ENCODE measurements around the gene OCIAD2.

OCIAD2 gene, protein sequence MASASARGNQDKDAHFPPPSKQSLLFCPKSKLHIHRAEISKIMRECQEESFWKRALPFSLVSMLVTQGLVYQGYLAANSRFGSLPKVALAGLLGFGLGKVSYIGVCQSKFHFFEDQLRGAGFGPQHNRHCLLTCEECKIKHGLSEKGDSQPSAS

DNA sequence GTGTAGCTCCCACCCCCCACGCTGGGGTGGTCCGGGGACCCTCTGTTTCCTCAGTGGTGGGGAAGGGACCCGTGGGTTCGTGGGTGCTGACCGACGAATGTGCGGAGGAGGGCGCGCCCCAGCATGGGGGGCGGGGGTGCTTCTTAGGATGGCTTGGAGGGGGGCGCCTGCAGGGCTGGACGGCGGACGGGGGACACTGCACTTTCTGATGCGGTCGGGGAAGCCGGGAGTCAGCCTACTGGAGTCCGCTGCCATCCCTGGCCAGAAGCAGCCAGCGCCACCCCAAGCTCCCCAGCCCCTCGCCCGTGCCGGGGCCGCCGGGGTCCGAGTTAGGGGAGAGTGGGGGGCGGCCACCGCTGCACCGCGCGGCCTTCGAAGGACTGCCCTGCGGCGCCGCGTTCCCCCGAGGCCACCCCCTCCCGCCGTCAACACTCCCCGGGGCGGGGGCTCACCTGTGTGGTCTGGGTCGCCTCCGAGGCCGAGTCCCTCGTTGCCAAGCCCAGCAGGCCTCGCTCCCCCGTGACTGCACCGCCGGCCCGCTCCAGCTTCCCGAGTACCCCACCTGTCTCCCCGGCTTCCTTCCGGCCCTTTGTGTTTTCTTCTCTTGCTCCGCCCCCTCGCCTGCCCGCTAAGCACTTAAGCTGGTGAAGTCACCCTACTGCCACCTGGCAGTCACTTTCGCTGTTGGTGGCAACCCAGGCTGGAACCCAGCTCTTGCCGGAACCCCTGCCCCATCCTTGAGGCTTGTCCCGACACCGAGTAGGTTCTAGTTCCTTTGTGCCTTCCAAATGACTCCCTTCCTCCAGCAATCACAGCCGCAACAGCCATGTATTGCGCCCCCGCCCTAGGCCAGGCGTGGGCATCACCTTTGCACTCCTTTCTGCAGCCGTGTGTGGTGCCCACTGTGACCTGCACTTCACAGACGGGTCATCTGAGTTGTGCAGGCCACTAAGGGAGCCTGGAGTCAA, at the start of gene OCIAD2:
TSS of gene OCIAD2 (minus strand) at position 569 of the 968 bp plus-strand sequence. CDS start 2,225 bp downstream, outside the sequence.
- Histone ChIP-seq H3K27me3 (peaks cover 6% of the 10 kb centered on the region; the same call in 1 of the 2 replicates), H3K9ac (peak within 1 kb of the TSS; percentile 81), H3K36me3 (peaks cover 15% of the 10 kb centered on the region), H3K4me2 (peak within 1 kb of the TSS; percentile 87), H3K4me3 (peak within 1 kb of the TSS; percentile 81), H3K9me3 (no peaks in the 10 kb centered on the region), H3K27ac (peak within 1 kb of the TSS; percentile 79), H4K20me1 (no peaks in the 10 kb centered on the region), H3K4me1 (peaks cover 18% of the 10 kb centered on the region)
- TF ChIP-seq Cebpa-rat (IDR thresholded peaks at IDR 0.05), result no peak

DNA sequence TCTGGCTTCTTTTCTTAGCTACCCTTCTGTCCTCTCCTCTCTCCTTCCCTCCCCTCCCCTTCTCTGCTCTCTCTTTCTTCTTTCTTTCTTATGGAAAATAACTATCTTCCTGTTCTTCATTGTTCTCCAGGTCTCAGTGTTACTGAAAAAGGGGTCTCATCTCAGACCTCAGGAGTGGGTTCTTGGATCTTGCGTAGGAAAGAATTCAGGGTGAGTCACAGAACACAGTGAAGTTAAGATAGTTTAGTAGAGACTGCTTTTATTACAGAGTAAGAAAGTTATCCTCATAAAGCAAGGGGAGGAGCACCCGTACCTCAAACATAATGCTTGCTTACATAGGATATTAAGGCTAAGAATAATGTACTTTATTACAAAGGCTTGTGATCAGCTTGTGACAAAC, 47.7 kb upstream of the OCIAD2 start:
- no peaks in the 10 kb centered on the region for H3K9me3 ChIP-seq
- H3K9ac ChIP-seq, result no peak overlapping the region
- no peak overlapping the region for H3K27ac ChIP-seq
- H3K4me2 ChIP-seq, result no peak overlapping the region
- no peak for TF ChIP-seq Cebpa-rat (IDR thresholded peaks at IDR 0.05)
- no peaks in the 10 kb centered on the region for H3K27me3 ChIP-seq
- no peaks in the 10 kb centered on the region for H3K36me3 ChIP-seq
- no peaks in the 10 kb centered on the region for H4K20me1 ChIP-seq
- no peak overlapping the region for H3K4me3 ChIP-seq
- H3K4me1 ChIP-seq, result peaks cover 13% of the 10 kb centered on the region

GRCh38 chr4:48949518-48950219, 43.1 kb upstream of the OCIAD2 start:
- no peaks in the 10 kb centered on the region for H3K9me3 ChIP-seq
- peaks cover 13% of the 10 kb centered on the region for H3K4me1 ChIP-seq
- H3K9ac ChIP-seq, result no peak overlapping the region
- no peak for TF ChIP-seq Cebpa-rat (IDR thresholded peaks at IDR 0.05)
- no peaks in the 10 kb centered on the region for H4K20me1 ChIP-seq
- H3K4me2 ChIP-seq, result no peak overlapping the region
- H3K36me3 ChIP-seq, result no peaks in the 10 kb centered on the region
- H3K4me3 ChIP-seq, result no peak overlapping the region
- H3K27ac ChIP-seq, result no peak overlapping the region
- H3K27me3 ChIP-seq, result no peaks in the 10 kb centered on the region

GRCh38 chr4:48949086-48949485, 42.5 kb upstream of the OCIAD2 start:
- TF ChIP-seq Cebpa-rat (IDR thresholded peaks at IDR 0.05), result no peak
- H3K4me3 ChIP-seq, result no peak overlapping the region
- no peaks in the 10 kb centered on the region for H4K20me1 ChIP-seq

GRCh38 chr4:48947731-48948130, 41.2 kb upstream of the OCIAD2 start:
- Histone ChIP-seq H3K9ac (no peak overlapping the region), H3K4me2 (no peak overlapping the region)
- no peak for TF ChIP-seq Cebpa-rat (IDR thresholded peaks at IDR 0.05)

More at GRCh38 chr4:48949086-48949485, 42.5 kb upstream of the OCIAD2 start:
- Histone ChIP-seq H3K36me3 (no peaks in the 10 kb centered on the region), H3K9me3 (no peaks in the 10 kb centered on the region), H3K9ac (no peak overlapping the region), H3K27ac (no peak overlapping the region), H3K27me3 (no peaks in the 10 kb centered on the region), H3K4me2 (no peak overlapping the region), H3K4me1 (peaks cover 13% of the 10 kb centered on the region)

DNA sequence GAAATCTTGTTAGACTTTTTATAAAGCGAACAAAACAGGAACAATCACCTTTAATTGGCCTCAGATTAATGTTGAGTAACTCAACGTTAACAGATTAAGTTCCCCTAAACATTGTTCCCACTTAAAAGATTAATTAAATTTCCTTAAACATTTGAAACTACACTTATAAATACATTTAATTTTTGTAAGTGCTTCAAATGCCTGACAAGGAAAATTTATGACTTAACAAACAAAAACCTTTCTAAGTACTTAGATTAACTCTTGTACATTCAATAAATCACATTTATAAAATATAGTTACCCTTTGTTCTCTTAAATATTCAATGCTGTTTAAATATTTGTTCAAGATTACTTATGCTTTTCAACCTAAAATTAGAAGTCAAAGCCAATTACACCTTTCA, 39.4 kb upstream of the OCIAD2 start:
- Histone ChIP-seq H3K36me3 (no peaks in the 10 kb centered on the region), H4K20me1 (no peaks in the 10 kb centered on the region), H3K27ac (no peak overlapping the region), H3K9ac (no peak overlapping the region), H3K4me2 (no peak overlapping the region), H3K9me3 (no peaks in the 10 kb centered on the region), H3K4me3 (no peak overlapping the region), H3K4me1 (0 out of 2 replicates have a peak, but pooled peaks cover under 1% of the 10 kb centered on the region), H3K27me3 (no peaks in the 10 kb centered on the region)
- TF ChIP-seq Cebpa-rat (IDR thresholded peaks at IDR 0.05), result no peak

More at GRCh38 chr4:48947731-48948130, 41.2 kb upstream of the OCIAD2 start:
- Histone ChIP-seq H3K27ac (no peak overlapping the region), H3K4me3 (no peak overlapping the region), H3K27me3 (no peaks in the 10 kb centered on the region), H4K20me1 (no peaks in the 10 kb centered on the region), H3K36me3 (no peaks in the 10 kb centered on the region), H3K9me3 (no peaks in the 10 kb centered on the region), H3K4me1 (peaks cover 13% of the 10 kb centered on the region)

- H3K9me3 ChIP-seq, result no peaks in the 10 kb centered on the region
- no peak for TF ChIP-seq Cebpa-rat (IDR thresholded peaks at IDR 0.05)
- no peak overlapping the region for H3K9ac ChIP-seq
- H3K4me3 ChIP-seq, result no peak overlapping the region
- H3K27me3 ChIP-seq, result no peaks in the 10 kb centered on the region
- H3K4me1 ChIP-seq, result no peaks in the 10 kb centered on the region
- no peak overlapping the region for H3K27ac ChIP-seq
- no peak overlapping the region for H3K4me2 ChIP-seq
- no peaks in the 10 kb centered on the region for H3K36me3 ChIP-seq
- H4K20me1 ChIP-seq, result no peaks in the 10 kb centered on the region
Observed at GRCh38 chr4:48944756-48945241, 38.2 kb upstream of the OCIAD2 start.

DNA sequence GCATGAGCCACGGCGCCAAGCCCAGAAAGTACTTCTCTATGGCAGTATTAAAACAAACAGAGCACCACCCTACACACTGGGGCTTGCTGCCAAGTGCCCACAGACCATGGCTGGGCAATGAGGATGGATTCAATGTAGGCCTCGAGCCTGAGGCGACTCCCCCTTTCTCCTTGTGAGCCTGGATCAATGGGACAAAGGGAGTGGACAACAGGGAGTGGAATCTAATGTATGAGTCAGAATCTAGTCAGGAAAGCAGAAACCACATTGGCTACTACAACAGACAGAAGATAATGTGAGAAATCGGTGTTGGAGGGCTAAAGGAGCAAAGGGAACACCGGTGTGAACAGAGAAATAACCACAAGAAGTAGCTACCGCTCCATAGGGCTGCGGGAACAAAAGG, 37.7 kb upstream of the OCIAD2 start:
- Histone ChIP-seq H3K9me3 (no peaks in the 10 kb centered on the region), H3K4me1 (no peaks in the 10 kb centered on the region), H3K27me3 (no peaks in the 10 kb centered on the region), H3K27ac (no peak overlapping the region), H4K20me1 (no peaks in the 10 kb centered on the region), H3K4me2 (no peak overlapping the region), H3K9ac (no peak overlapping the region), H3K4me3 (no peak overlapping the region), H3K36me3 (no peaks in the 10 kb centered on the region)
- no peak for TF ChIP-seq Cebpa-rat (IDR thresholded peaks at IDR 0.05)

GRCh38 chr4:48943387-48943786, 36.8 kb upstream of the OCIAD2 start:
- H3K4me1 ChIP-seq, result no peaks in the 10 kb centered on the region
- no peak overlapping the region for H3K9ac ChIP-seq
- peaks cover 2% of the 10 kb centered on the region for H3K9me3 ChIP-seq
- H3K27ac ChIP-seq, result no peak overlapping the region
- no peak overlapping the region for H3K4me2 ChIP-seq
- no peaks in the 10 kb centered on the region for H4K20me1 ChIP-seq
- no peaks in the 10 kb centered on the region for H3K36me3 ChIP-seq
- no peaks in the 10 kb centered on the region for H3K27me3 ChIP-seq
- no peak for TF ChIP-seq Cebpa-rat (IDR thresholded peaks at IDR 0.05)
- H3K4me3 ChIP-seq, result no peak overlapping the region

All from BLaER1 (cell line).